Omental fat pad (tissue), 4 donors: ENCODE data around the gene PRX. TPM values are rescaled to one million over a fixed set of nuclear protein-coding genes. Genes with fewer than 3 reads are reported as not detected.
"Not testable (repeated sequence)": the region's sequence is repeated elsewhere in the genome, so short reads cannot be mapped to it uniquely, and the experiment has no call there.

Experiments used
- ATAC-seq: fragments of 150-250 bp; one replicate; pipeline ENCODE4 v1.9.1; 2016; ENCODE audit warnings: mild to moderate bottlenecking, moderate library complexity; ENCODE audit not compliant: low FRiP score
- DNase-seq: peaks from one replicate; pipeline ENCODE4 v3.0.0-alpha.2; 2019; ENCODE audit warnings: low spot score
- total RNA-seq, 4 donors: library from RNA; depleted of rRNA; stranded (reverse); fragments of >200 nt; gene quantifications; one replicate each; pipeline ENCODE4 v1.1.0, GENCODE V29; 2016
- TF ChIP-seq, protein P1 (sequence below), 3 donors: fragments of 450-650 bp; IDR thresholded peaks; one replicate each; pipeline ENCODE4 v1.5.1; 2016 to 2017; ENCODE audit warnings: antibody characterized with exemption in 3 of 3, mild to moderate bottlenecking in 3 of 3, moderate library complexity in 2 of 3

Gene PRX
- total RNA-seq, 4 donors from 2014 or later, result 2.2 to 6.1 (median 4.3) TPM

DNA sequence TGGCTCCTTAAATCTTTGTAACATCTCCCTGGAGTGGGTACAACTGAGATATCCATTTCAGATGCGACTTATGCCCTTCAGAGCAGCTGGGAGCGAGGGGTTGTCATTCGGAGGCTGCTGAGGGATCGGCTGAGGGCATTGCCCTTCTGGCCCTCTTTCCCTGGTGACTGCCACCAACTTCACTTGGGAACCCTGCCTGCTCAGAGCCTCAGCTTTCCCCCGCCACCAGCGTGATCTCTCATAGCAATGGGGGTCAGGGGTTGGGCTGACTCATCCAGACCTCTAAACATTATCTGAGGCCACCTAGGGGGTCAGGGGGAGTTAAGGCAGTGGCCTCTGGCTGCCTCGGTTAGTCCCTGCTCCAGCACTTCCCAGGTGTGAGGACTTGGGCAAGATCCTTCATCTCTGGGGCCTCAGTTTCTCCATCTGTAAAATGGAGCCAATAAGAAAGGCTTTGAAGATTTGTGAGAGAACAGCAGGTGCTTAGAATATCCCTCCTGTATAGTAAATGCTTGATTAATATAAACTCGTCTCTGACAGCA, 1.1 kb downstream of the PRX start:
- TF ChIP-seq, protein P1, sequence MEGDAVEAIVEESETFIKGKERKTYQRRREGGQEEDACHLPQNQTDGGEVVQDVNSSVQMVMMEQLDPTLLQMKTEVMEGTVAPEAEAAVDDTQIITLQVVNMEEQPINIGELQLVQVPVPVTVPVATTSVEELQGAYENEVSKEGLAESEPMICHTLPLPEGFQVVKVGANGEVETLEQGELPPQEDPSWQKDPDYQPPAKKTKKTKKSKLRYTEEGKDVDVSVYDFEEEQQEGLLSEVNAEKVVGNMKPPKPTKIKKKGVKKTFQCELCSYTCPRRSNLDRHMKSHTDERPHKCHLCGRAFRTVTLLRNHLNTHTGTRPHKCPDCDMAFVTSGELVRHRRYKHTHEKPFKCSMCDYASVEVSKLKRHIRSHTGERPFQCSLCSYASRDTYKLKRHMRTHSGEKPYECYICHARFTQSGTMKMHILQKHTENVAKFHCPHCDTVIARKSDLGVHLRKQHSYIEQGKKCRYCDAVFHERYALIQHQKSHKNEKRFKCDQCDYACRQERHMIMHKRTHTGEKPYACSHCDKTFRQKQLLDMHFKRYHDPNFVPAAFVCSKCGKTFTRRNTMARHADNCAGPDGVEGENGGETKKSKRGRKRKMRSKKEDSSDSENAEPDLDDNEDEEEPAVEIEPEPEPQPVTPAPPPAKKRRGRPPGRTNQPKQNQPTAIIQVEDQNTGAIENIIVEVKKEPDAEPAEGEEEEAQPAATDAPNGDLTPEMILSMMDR (IDR thresholded peaks at IDR 0.05), result no peak
- ATAC-seq (no peak), DNase-seq (no peak)

GRCh38 chr19:40411125-40411842, 1.9 kb downstream of the PRX start:
- DNase-seq, result no peak
- ATAC-seq, result no peak
- TF ChIP-seq, protein P1 (IDR thresholded peaks at IDR 0.05), result no peak

DNA sequence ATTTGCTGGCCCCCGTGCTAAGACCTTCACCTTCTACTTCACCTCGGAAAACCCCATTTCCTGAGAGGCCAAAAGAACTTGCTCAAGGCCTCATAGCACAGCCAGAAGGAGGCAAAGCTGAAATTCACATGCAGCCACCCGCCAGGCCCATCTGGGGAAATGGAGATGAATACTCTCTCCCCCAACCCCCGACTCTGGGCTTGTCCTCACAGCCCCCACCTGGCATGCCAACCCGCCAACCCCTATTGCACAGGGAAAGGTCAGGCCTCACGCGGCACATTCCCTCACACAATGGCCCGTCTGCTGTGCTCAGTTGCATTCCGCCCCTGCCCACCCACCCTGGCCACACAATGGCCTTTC, 3.2 kb downstream of the PRX start:
- ATAC-seq (no peak), DNase-seq (no peak)
- TF ChIP-seq, protein P1 (IDR thresholded peaks at IDR 0.05), result no peak

DNA sequence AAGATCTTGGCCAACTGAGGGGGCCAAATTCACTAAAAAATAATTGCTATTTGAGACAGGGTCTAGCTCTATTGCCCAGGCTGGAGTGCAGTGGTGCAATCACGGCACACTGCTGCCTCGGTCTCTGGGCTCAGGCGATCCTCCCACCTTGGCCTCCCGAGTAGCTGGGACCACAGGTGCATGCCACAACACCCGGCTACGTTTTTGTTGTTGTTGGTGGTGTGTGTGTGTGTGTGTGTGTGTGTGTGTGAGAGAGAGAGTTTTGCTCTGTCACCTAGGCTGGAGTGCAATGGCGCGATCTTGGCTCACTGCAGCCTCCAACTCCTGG, 4.6 kb downstream of the PRX start:
- not testable (repeated sequence) for ATAC-seq, DNase-seq

DNA sequence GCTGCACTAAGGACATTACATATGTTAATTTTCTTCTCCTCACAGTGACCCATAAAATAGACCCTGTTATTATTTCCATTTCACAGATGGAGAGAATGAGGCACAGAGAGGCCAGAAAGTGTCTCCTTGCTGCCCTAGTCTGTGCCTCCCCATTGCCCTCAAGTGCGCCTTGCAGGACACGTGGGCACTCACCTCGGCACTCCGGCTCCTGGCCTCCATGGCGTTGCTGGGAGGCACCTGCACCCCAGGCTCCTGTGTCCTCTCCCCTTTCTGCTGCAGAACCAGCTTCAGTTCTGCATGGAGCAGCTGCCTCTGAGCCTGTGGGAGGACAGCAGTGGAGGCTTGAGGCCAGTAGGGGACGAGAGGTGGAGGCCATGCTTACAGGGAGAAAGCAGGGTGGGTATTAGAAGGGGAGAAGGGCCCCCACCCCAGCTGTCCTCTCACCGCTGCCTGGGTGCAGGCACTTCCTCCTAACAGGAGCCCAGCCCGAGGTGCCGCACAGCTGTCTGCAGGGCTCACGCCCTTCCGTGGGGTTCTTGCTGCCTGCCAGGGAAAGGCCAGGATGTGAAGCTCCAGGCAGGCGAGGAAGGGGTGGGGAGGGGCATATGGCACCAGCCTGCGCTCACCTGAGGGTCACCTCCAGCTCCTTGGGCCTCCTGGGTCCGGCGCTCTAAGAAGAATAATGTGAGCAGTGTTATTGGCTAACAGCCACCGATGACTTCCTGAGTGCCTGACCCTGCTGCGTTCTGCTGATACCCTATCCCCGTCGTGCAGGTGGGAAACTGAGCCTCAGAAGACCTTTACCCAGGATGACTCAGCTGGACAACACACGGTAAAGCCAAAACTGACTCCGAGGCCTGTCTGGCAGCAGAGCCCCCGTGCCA, 5.2 kb downstream of the PRX start:
- TF ChIP-seq, protein P1 (IDR thresholded peaks at IDR 0.05), result no peak
- ATAC-seq, result no peak
- no peak for DNase-seq

DNA sequence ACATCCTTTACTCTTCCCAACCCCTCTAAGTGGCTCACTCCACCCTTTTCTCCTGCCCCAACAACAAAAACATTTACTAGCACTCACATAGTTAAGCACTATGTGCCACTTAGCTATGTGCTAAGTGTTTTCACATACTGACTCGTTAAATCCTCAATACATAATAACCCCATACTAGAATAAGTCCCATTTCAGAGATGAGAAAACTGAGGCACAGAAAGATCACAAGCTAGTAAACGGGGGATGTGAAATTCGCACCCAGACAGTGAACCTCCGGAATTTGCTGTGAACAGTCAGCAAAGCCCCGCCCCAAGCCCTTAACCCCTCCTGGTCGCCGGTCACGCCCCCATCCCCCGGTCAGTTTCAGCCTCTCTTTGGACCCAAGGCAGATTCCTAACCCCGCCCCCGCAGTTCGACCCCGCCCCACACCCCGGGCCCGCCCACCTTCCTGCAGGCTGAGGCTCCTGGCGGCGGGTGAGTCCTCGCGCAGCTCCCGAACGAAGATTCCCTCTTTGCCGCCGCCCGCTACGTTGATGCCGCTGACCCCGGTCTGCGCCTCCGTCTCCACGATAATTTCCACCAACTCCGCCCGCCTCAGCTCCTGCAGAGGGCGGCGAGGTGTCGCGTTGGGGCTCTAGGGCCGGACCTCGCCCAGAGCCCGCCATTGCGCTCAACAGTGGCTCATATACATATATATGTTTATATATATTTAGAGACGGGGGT, 9.8 kb downstream of the PRX start:
- DNase-seq (peak; percentile 89), ATAC-seq (peak; percentile 88)
- TF ChIP-seq, protein P1 (IDR thresholded peaks at IDR 0.05), result no peak

- DNase-seq, result no peak
- no peak for ATAC-seq
- TF ChIP-seq, protein P1 (IDR thresholded peaks at IDR 0.05), result no peak
Observed at GRCh38 chr19:40400559-40400958, 12.6 kb downstream of the PRX start.
